ENCODE data around the gene TTYH1.

The TTYH1 gene

DNA sequence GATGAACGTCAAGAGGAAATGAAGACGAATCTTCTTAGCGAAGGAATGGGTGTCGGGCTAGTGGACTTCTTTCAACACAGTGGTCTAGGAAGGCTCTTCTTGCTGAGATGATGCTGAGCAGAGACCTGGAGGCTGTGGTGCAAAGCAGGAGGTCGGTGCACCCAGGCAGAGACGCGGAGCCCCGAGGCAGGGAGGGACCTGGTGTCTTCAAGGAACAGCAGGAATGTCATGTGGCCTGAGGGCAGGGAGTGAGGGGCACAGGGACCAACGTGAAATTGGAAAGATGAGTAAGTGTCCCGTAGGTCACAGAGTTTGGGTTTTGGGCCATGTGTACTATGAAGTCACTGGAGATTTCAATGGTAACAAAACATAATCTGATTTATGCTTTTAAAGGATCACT, 69.2 kb downstream of the TTYH1 start:
- no peak for DNase-seq

- DNase-seq: no peak
Measured at GRCh38 chr19:54485851-54486250, 70.6 kb downstream of the TTYH1 start.
